GM06990 (cell line): ENCODE data around the gene SRP72.

ENCODE experiments used
- DNase-seq: peaks from one replicate; pipeline ENCODE4 v3.0.0-alpha.2; 2011; ENCODE audit not compliant: insufficient read length; ENCODE audit errors: extremely low read depth
- H3K27me3 ChIP-seq: replicated peaks from 2 replicates; pipeline ENCODE4 v1.6.0; 2011; ENCODE audit warnings: low read length; ENCODE audit not compliant: control insufficient read depth, insufficient read depth
- H3K36me3 ChIP-seq: 2 replicates; pipeline ENCODE4 v1.5.1; 2011; ENCODE audit warnings: low read length; ENCODE audit not compliant: control insufficient read depth, insufficient read depth
- H3K4me3 ChIP-seq: replicated peaks from 2 replicates; pipeline ENCODE4 v1.5.1; 2011; ENCODE audit warnings: low read depth, mild to moderate bottlenecking, control low read depth, low read length
- CTCF ChIP-seq: IDR thresholded peaks from 2 replicates; pipeline ENCODE4 v1.5.1; 2011; ENCODE audit warnings: low read length, control low read depth, mild to moderate bottlenecking, inconsistent platforms; ENCODE audit not compliant: insufficient read depth, poor library complexity, severe bottlenecking

SRP72 gene

GRCh38 chr4:56550642-56551041 is 83.2 kb downstream of the SRP72 start:
- DNase-seq, result no peak
- TF ChIP-seq CTCF, result no peak

GRCh38 chr4:56551516-56551915 is 84.1 kb downstream of the SRP72 start:
- no peak for DNase-seq
- TF ChIP-seq CTCF, result no peak
- Histone ChIP-seq H3K27me3 (no peaks in the 10 kb centered on the region), H3K36me3 (no peaks in the 10 kb centered on the region), H3K4me3 (no peak overlapping the region)

More at GRCh38 chr4:56550642-56551041, 83.2 kb downstream of the SRP72 start:
- H3K27me3 ChIP-seq, result no peaks in the 10 kb centered on the region
- no peak overlapping the region for H3K4me3 ChIP-seq
- H3K36me3 ChIP-seq, result no peaks in the 10 kb centered on the region

GRCh38 chr4:56552273-56552672 is 84.9 kb downstream of the SRP72 start:
- H3K36me3 ChIP-seq, result no peaks in the 10 kb centered on the region
- H3K4me3 ChIP-seq, result no peak overlapping the region
- DNase-seq, result no peak
- no peaks in the 10 kb centered on the region for H3K27me3 ChIP-seq
- no peak for TF ChIP-seq CTCF
